HG03159 (cell line): ENCODE data around the gene QRFP.
"Not testable (repeated sequence)": the region's sequence is repeated elsewhere in the genome, so short reads cannot be mapped to it uniquely, and the experiment has no call there.

Source experiments
- ATAC-seq: cut with Tn5 transposase; IDR thresholded peaks from one replicate; pipeline ENCODE4 v1.9.1; 2021; ENCODE audit warnings: mild to moderate bottlenecking, moderate library complexity; ENCODE audit not compliant: unreplicated experiment

QRFP gene

DNA sequence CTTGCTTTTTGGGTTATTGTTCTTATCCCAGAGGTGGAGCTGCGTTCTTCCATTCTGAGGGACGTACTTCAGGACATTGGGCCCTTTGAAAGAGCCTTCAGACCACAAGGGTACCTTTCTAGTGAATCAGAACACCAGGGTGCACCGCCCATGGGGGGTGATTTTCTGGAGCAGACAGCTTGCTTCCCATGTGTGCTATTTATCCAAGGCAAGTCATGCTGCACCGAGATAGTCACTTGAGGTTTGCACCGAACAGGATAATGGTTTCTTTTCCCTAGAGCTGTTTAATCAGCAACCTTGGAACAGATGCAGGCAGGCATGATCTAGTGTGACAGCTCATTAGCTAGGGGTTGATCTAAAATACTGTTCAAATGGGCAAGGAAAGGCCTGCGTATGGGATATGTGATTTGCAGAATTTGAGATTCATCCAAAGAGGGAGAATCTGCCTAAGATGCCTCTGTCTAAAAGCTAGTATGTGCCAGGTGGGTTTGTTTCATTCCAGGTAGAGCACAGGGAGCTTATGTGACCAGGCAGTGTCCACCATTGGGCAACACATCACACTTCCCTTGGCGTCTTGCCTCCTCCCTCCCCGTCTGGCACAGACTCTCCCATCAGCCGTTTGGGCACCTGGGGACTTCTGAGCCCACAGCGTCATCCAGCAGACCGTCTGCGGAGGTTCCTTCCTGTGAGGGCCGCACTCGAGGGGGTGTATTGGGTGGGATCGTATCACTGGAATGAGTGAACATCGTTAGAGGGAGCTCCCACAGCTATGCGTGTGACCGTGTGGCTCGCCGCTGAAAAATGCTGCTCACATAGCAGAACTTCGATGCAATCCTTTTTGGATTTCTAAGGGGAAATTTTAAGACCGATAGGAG, 38.5 kb downstream of the QRFP start:
- no peak for ATAC-seq

DNA sequence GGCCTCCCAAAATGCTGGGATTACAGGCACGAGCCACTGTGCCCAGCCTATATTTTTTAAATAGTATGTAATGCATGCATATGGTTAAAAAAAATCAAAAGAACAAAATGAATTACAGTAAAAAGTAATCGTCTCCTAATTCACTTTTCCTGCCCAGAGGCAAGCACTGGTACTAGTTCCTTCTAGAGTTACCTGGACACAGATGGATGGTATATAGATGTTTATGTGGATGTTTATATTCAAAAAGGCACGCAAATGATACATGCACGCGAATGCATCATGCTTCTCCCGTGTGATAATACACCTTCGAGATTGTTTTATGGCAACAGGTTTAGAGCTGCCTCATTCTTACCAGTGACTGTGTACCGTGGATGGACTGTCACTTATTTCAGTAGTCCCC, 40.1 kb downstream of the QRFP start:
- no peak for ATAC-seq

DNA sequence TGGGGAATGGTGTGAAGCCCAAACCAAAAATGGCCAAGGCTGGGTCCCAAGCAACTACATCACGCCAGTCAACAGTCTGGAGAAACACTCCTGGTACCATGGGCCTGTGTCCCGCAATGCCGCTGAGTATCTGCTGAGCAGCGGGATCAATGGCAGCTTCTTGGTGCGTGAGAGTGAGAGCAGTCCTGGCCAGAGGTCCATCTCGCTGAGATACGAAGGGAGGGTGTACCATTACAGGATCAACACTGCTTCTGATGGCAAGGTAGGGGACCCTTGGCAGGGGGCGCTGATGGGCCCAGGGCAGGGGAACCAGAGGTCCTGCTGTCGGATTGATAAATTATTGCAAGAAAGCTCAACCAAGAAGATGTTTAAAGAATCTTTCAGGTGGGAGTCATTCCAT, 41.8 kb downstream of the QRFP start:
- no peak for ATAC-seq

DNA sequence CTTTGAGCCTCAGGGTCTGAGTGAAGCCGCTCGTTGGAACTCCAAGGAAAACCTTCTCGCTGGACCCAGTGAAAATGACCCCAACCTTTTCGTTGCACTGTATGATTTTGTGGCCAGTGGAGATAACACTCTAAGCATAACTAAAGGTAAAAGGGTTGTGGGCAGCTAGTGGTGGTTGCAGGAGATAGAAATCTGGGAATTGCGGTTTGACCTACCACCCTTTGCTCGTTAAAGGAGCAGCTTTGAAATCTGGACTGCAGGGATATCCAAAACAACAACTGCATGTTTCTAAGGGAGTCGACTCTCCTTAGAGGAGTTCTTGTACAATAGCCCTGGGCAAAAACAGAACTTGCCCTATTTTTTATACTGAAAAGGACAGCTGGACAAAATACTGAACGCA, 42.5 kb downstream of the QRFP start:
- no peak for ATAC-seq

DNA sequence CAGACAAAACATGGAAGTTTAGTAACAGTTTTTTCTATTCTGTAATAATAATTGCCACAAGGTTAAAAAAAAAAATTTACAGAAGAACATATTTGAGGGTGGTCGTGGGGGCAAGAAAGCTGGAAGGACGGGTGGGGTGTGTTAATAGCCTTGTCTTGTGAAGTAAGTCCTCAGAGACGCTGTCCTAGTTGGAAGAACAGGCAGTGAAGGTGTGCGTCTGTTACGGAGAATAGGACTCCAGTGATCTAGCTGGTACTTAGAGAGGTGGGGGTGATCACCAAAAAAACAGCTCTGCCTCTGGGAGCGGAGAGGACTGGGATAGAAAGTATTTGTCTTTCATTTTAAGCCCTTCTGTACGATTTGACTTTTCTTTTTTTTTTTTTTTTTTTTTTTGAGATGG, 43.8 kb downstream of the QRFP start:
- ATAC-seq: no peak

DNA sequence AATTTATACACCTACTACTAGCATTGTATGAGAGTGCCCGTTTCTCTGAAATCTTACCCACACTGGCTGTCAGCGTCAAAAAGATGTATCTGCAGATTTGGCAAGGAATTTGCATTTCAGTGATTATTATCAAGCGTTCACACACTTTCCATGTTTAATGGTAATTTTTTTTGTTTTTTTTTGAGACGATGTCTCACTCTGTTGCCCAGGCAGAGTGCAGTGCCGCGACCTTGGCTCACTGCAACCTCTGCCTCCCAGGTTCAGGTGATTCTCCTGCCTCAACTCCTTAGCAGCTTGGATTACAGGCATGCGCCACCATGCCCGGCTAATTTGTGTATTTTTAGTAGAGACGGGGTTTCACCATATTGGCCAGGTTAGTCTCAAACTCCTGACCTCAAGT, 47.3 kb downstream of the QRFP start:
- ATAC-seq: no peak

DNA sequence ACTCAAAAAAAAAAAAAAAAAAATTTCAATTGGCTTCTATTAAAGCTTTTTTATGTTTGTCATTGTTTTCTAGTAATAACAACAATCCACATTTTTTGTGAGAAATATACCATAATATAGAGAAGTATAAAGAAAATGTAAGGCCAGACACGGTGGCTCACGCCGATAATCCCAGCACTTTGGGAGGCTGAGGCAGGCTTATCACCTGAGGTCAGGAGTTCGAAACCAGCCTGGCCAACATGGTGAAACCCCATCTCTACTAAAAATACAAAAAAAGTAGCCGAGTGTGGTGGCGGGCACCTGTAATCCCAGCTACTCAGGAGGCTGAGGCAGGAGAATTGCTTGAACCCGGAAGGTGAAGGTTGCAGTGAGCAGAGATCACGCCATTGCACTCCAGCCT, 48.1 kb downstream of the QRFP start:
- not testable (repeated sequence) for ATAC-seq

DNA sequence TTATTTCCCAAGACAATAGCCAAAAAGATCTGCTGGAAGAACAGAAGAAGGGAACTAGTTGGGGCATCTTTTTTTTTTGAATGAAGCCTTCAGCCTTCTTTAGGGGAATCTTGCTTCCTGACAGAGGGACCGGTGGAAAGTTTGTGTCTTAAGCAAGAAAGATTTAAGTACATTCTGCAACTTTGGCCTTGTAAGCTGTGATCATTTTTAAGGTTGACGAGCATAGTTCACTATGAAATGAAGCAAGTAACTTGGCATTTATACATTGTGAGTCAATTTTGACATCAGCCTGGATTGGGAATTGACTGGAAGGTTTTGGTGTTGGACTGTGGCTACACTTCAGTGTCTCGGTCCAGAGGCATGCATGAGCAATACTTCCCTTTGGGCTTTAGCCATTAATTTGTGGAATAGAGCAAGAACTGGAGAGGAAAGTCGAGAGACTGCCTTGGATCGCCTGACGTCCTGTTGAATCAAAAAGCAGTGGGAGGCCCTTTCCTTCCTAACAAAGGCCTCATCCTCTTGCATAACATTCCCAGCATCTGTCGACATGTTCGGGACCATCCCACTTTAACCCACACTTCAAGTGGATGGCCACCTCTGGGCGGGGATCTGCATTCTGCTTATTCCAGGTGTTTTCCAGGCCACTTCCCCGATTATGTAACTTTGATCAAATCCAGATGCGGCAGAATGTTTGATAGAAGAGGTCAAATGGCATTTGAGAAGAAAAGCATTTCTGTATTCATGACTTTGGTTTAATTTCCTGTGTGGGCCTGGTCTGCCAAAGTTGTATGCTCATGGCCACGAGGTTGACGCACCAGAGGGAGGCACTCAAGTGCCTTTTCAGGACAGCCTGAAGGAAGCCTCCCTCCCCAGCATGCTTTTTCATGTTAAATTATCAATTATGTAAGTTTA, 49.0 kb downstream of the QRFP start:
- no peak for ATAC-seq

DNA sequence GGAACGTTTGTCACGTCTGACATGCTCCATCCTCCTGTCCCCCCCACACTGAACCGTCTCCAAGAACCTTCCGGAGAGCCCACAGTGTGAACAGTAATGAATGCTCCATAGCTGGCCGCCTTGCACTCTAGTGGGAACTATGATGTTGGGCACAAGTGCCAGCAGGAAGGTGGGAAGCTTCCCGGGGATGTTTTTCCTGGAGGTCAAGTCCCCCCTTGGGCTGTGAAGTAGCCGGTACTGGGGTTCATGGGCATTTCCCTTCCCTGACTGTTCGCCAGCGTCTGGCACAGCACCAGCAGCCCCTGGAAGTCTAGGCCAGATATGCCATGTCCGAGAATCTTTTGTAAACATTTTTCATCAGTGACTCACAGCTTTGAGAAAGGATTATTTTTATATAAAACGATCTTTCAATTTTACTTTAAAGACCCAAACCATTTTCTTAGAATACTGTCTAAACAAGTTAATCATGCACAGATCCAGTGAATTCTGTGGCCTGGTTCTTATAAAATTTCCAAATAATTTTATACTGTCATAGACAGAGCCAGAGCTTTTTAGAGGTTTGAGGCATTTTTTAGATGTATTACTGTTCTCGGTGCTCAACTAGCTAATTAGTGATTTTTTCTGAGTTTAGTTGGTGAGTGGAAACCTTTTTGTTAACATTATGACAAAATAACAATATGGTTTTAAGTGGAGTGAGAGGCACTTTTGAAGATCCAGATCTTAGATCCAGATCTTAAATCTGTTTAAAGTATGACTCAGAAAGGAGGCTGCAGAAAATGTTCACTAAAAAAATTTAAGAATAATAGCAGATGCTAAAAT, 49.9 kb downstream of the QRFP start:
- no peak for ATAC-seq

DNA sequence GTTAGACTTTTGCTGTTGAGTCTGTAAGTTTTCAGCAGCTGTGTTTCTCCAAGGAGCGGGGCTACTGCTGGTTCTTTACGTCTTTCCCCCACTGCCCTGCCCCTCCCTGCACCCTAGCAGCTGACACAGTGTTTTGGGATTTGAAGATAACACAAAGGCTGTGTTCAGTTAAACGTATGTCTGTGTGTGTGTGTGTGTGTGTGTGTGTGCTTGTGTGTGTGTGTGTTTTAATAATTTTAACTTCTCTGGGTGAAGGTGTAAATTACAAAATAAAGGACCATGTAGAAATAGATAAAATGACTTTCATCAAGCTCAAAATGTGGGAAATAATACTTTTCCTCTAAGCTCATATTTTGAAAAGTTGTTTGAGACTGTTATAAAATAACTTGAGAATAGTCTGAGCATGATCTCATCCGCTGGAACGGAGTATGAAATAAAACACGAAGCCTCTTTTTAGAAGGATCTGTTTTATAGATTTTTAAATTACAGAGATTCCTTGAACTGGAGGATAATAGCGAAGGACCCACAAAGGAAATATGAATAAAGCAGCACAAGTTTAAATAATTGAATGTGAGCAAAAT, 50.6 kb downstream of the QRFP start:
- no peak for ATAC-seq

DNA sequence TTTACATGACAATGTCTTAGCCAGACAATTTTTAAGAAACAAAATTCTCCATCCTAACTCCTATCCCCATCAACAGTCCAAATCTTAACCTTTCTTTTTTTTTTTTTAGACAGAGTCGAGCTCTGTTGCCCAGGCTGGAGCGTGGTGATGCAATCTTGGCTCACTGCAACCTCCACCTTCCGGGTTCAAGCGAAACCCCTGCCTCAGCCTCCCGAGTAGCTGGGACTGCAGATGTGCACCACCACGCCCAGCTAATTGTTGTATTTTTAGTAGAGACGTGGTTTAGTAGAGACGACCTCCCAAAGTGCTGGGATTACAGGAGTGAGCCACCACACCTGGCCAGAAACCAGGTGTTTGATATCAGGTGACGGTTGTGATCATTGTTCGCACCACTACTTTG, 51.4 kb downstream of the QRFP start:
- ATAC-seq: no peak

DNA sequence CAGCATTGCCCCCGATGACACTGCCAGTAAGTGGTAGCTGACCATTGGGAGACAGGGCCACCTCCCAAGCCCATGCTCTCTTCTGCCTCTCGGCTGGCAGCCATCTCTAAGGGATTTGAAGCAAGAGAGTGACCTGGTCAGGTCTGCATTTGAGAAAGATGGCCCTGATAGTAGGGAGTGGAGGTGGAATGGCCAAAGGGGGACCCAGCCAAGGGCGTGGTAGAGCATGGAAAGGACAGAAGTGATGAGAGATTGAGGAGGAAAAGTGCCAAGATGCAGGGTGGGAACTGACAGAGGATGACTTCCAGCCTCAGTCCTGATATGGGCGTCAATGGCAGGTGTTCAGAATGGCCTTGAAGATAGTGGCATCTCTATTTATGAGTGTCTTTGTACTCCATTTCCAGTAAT, 52.6 kb downstream of the QRFP start:
- ATAC-seq: no peak

DNA sequence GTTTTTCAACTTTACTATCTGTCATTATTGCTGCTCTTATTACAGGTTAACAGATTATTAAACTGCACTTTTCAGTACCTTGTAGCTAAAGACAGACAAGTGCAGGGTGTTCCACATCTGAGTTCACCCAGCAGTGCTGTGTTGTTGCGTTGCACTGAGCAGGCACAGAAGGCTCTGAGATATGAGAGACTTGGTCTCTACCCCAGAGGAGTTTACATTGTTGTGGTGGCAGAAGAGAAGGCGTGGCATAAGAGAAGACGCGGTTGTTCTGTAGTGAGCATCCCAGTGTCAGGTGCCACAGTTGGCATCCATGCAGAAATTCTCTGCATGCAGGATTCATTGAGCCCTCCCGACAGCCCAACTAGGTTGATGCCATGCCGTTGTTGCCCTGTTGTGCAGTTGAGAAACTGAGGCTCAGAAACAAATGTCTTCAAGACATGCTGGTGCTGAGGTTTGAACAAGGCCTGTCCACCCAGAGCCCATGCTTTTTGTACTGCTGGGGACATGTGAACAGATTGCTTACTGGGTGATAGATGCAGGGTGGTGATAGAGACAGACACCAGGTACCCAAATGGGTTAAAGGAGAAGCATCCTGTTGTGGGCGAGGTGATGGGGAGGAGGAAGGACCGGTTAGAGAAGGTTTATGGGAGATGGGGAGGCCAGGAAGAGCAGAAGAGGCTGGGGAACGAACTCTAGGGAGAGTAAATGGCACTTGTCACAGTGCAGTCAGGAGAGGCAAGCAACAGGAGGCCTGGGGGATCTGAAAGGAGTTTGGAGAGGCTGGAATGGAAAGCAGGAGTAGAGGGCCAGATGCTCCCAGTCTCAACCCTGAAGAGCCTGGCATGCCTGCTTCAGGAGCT, 53.3 kb downstream of the QRFP start:
- ATAC-seq: no peak
